Measurements from ENCODE around the gene TUBB.

- TF ChIP-seq CTCF (IDR thresholded peaks at IDR 0.05; ENCODE audit: poor library complexity) (no peak), EZH2phosphoT487 (IDR thresholded peaks at IDR 0.05; ENCODE audit: low read depth, severe bottlenecking, unreplicated experiment) (no peak)
Observed at GRCh38 chr6:30684386-30685156, 35.6 kb upstream of the TUBB start.
